GM18517 (cell line): ENCODE data around the gene GYS1.
"Not testable (repeated sequence)": the region's sequence is repeated elsewhere in the genome, so short reads cannot be mapped to it uniquely, and the experiment has no call there.

Source experiments
- ATAC-seq: cut with Tn5 transposase; IDR thresholded peaks from one replicate; pipeline ENCODE4 v1.9.1; 2021; ENCODE audit warnings: mild to moderate bottlenecking, moderate library complexity; ENCODE audit not compliant: unreplicated experiment

GYS1 gene

GRCh38 chr19:48993175-48994034 is at the start of gene GYS1, which contains the start of gene RUVBL2:
Gene GYS1, minus strand, starts transcription at chr19:48993309. Its CDS starts 197 bp downstream, at chr19:48993112.
Gene RUVBL2, plus strand, starts transcription at chr19:48993887. Its CDS starts 25 bp downstream, at chr19:48993912.
- ATAC-seq: peak; percentile 87

- not testable (repeated sequence) for ATAC-seq
Measured at GRCh38 chr19:49042666-49043065, 49.6 kb upstream of the GYS1 start.

- ATAC-seq: no peak
Measured at GRCh38 chr19:49042177-49042576, 49.1 kb upstream of the GYS1 start.

- ATAC-seq: not testable (repeated sequence)
Measured at GRCh38 chr19:49039736-49040135, 46.6 kb upstream of the GYS1 start.

- ATAC-seq: not testable (repeated sequence)
Measured at GRCh38 chr19:49038557-49039276, 45.6 kb upstream of the GYS1 start.

- ATAC-seq: not testable (repeated sequence)
Measured at GRCh38 chr19:49038111-49038510, 45.0 kb upstream of the GYS1 start.

GRCh38 chr19:49036815-49037214 is 43.7 kb upstream of the GYS1 start, which contains the start of gene CGB1:
Gene CGB1, minus strand, starts transcription at chr19:49036895. Its CDS starts 184 bp downstream, at chr19:49036711.
- not testable (repeated sequence) for ATAC-seq

- ATAC-seq: not testable (repeated sequence)
Measured at GRCh38 chr19:49031642-49032301, 38.7 kb upstream of the GYS1 start, which contains the start of gene CGB2. Gene CGB2, plus strand, starts transcription at chr19:49031890. Its CDS starts 206 bp downstream, at chr19:49032096.

- ATAC-seq: not testable (repeated sequence)
Measured at GRCh38 chr19:49030323-49030722, 37.2 kb upstream of the GYS1 start.

- not testable (repeated sequence) for ATAC-seq
Measured at GRCh38 chr19:49029749-49030148, 36.6 kb upstream of the GYS1 start.

- not testable (repeated sequence) for ATAC-seq
Measured at GRCh38 chr19:49028686-49029085, 35.6 kb upstream of the GYS1 start.

- ATAC-seq: not testable (repeated sequence)
Measured at GRCh38 chr19:49025599-49025998, 32.5 kb upstream of the GYS1 start.

- not testable (repeated sequence) for ATAC-seq
Measured at GRCh38 chr19:49025088-49025487, 32.0 kb upstream of the GYS1 start.

GRCh38 chr19:49024233-49024632 is 31.1 kb upstream of the GYS1 start, which contains the start of gene CGB3:
Gene CGB3, minus strand, starts transcription at chr19:49024333. Its CDS starts 362 bp downstream, at chr19:49023971.
- not testable (repeated sequence) for ATAC-seq

GRCh38 chr19:49022116-49022515 is 29.0 kb upstream of the GYS1 start:
- no peak for ATAC-seq

GRCh38 chr19:49020931-49021895 is 28.1 kb upstream of the GYS1 start:
- no peak for ATAC-seq

GRCh38 chr19:49020342-49020741 is 27.2 kb upstream of the GYS1 start:
- no peak for ATAC-seq

- ATAC-seq: no peak
Measured at GRCh38 chr19:49019242-49019932, 26.3 kb upstream of the GYS1 start.
